Activated CD8-positive, alpha-beta memory T cell treated with anti-CD3 and anti-CD28 coated beads, Interleukin-2, amount 10 ng/mL, durations not matched to agents 7 days and 5 days (primary cell): ENCODE results near the gene MCC. TPM values are rescaled to one million over a fixed set of nuclear protein-coding genes. Genes with fewer than 3 reads are reported as not detected.
A peak's percentile ranks its signal among the peaks of the same experiment; 100 is the strongest.

Source experiments
- ATAC-seq: fragments of 150-1000 bp; cut with Tn5 transposase; one replicate; pipeline ENCODE4 v1.10.0; 2021; ENCODE audit warnings: moderate library complexity
- CTCF ChIA-PET: fragments of 350-600 bp; sonication (Branson Sonifier 250); formaldehyde crosslinking; loops from one replicate; lab custom pipeline; 2021; ENCODE audit warnings: antibody characterized with exemption; lab: Charles Lee
- DNase-seq: peaks from one replicate; pipeline ENCODE4 v3.0.0-alpha.2; 2020
- H3K27ac Mint-ChIP-seq: one replicate; pipeline ENCODE4 v1.8.0; 2021; ENCODE audit warnings: mild to moderate bottlenecking, mixed read lengths
- H3K27me3 Mint-ChIP-seq: one replicate; pipeline ENCODE4 v1.8.0; 2021; ENCODE audit warnings: mixed read lengths
- H3K36me3 Mint-ChIP-seq: one replicate; pipeline ENCODE4 v1.8.0; 2021; ENCODE audit warnings: mild to moderate bottlenecking, mixed read lengths
- H3K4me1 Mint-ChIP-seq: one replicate; pipeline ENCODE4 v1.8.0; 2021; ENCODE audit warnings: mixed read lengths
- H3K4me3 Mint-ChIP-seq: one replicate; pipeline ENCODE4 v1.8.0; 2021; ENCODE audit warnings: mild to moderate bottlenecking, moderate library complexity, mixed read lengths
- H3K9me3 Mint-ChIP-seq: one replicate; pipeline ENCODE4 v1.8.0; 2022; ENCODE audit warnings: low read depth, mixed read lengths
- total RNA-seq, 2 experiments: library from RNA; stranded (reverse); gene quantifications; one replicate each; pipeline ENCODE4 v1.2.3, GENCODE V29; 2021

Gene MCC
- total RNA-seq, 2 experiments from 2014 or later: 7.4 to 7.5 TPM

GRCh38 chr5:113389116-113389515 lies 99.1 kb downstream of the MCC start:
- CTCF ChIA-PET: interaction anchor here (3.0 kb wide), 1 partner anchor 10 kb away, joined by 12 read pairs; no protein-coding TSS in a partner anchor
- ATAC-seq: no peak
- no peak for DNase-seq
- peaks cover 31% of the 10 kb centered on the region for H3K27me3 Mint-ChIP-seq
- H3K4me1 Mint-ChIP-seq: no peaks in the 10 kb centered on the region
- no peaks in the 10 kb centered on the region for H3K9me3 Mint-ChIP-seq
- H3K27ac Mint-ChIP-seq: no peak overlapping the region
- no peak overlapping the region for H3K4me3 Mint-ChIP-seq
- H3K36me3 Mint-ChIP-seq: no peaks in the 10 kb centered on the region

GRCh38 chr5:113387844-113388243 lies 100.4 kb downstream of the MCC start:
- CTCF ChIA-PET: interaction anchor here (1.2 to 3.0 kb wide), 3 partner anchors 9 to 48 kb away, joined by 3 to 12 read pairs (median 3); no protein-coding TSS in a partner anchor
- Mint-ChIP-seq H3K4me1 (no peaks in the 10 kb centered on the region), H3K27ac (no peak overlapping the region), H3K4me3 (no peak overlapping the region), H3K27me3 (peaks cover 30% of the 10 kb centered on the region), H3K36me3 (no peaks in the 10 kb centered on the region), H3K9me3 (no peaks in the 10 kb centered on the region)
- ATAC-seq (no peak), DNase-seq (no peak)

- CTCF ChIA-PET: interaction anchor here (0.8 to 1.2 kb wide), 4 partner anchors 11 to 126 kb away, joined by 3 read pairs; no protein-coding TSS in a partner anchor
- peaks cover 21% of the 10 kb centered on the region for H3K4me1 Mint-ChIP-seq
- no peak overlapping the region for H3K4me3 Mint-ChIP-seq
- no peak overlapping the region for H3K27ac Mint-ChIP-seq
- ATAC-seq: no peak
- H3K36me3 Mint-ChIP-seq: no peaks in the 10 kb centered on the region
- peaks cover 25% of the 10 kb centered on the region for H3K27me3 Mint-ChIP-seq
- DNase-seq: no peak
- no peaks in the 10 kb centered on the region for H3K9me3 Mint-ChIP-seq
These were observed 103.4 kb downstream of the MCC start for GRCh38 chr5:113384782-113385285.

- Mint-ChIP-seq H3K4me1 (peaks cover 37% of the 10 kb centered on the region), H3K27me3 (peaks cover 23% of the 10 kb centered on the region), H3K4me3 (no peak overlapping the region), H3K9me3 (no peaks in the 10 kb centered on the region), H3K36me3 (no peaks in the 10 kb centered on the region), H3K27ac (no peak overlapping the region)
- ATAC-seq (no peak), DNase-seq (no peak)
- CTCF ChIA-PET: interaction anchor here (5.3 kb wide), 1 partner anchor 129 kb away, joined by 42 read pairs; the partner anchor contains the start of gene YTHDC2
These were observed 105.5 kb downstream of the MCC start for GRCh38 chr5:113382731-113383130.

GRCh38 chr5:113381791-113382190 lies 106.5 kb downstream of the MCC start:
- Mint-ChIP-seq H3K36me3 (no peaks in the 10 kb centered on the region), H3K9me3 (no peaks in the 10 kb centered on the region), H3K4me3 (no peak overlapping the region), H3K27ac (no peak overlapping the region), H3K27me3 (peaks cover 23% of the 10 kb centered on the region), H3K4me1 (peaks cover 42% of the 10 kb centered on the region)
- CTCF ChIA-PET: interaction anchor here (1.4 to 5.3 kb wide), 2 partner anchors 12 to 130 kb away, joined by 4 to 42 read pairs; partner anchors contain the start of gene YTHDC2
- DNase-seq (no peak), ATAC-seq (no peak)

GRCh38 chr5:113380807-113381326 lies 107.4 kb downstream of the MCC start:
- Mint-ChIP-seq H3K27ac (no peak overlapping the region), H3K4me3 (no peak overlapping the region), H3K36me3 (no peaks in the 10 kb centered on the region), H3K9me3 (no peaks in the 10 kb centered on the region), H3K27me3 (peaks cover 18% of the 10 kb centered on the region), H3K4me1 (peaks cover 42% of the 10 kb centered on the region)
- DNase-seq: no peak
- ATAC-seq: peak; percentile 38
- CTCF ChIA-PET: interaction anchor here (1.0 to 5.3 kb wide), 4 partner anchors 13 to 131 kb away, joined by 3 to 42 read pairs (median 7); partner anchors contain the start of genes MCC and YTHDC2

GRCh38 chr5:113379936-113380806 lies 108.1 kb downstream of the MCC start:
- Mint-ChIP-seq H3K36me3 (peaks cover under 1% of the 10 kb centered on the region), H3K4me3 (no peak overlapping the region), H3K27ac (no peak overlapping the region), H3K9me3 (no peaks in the 10 kb centered on the region), H3K4me1 (peaks cover 42% of the 10 kb centered on the region), H3K27me3 (peaks cover 14% of the 10 kb centered on the region)
- no peak for DNase-seq
- no peak for ATAC-seq
- CTCF ChIA-PET: interaction anchor here (0.7 to 5.3 kb wide), 16 partner anchors 9 to 384 kb away, joined by 3 to 42 read pairs (median 6); partner anchors contain the start of genes MCC and YTHDC2

GRCh38 chr5:113378959-113379541 lies 109.2 kb downstream of the MCC start:
- ATAC-seq: peak; percentile 71
- Mint-ChIP-seq H3K27ac (peak overlapping the region; percentile 12), H3K4me3 (no peak overlapping the region)

GRCh38 chr5:113378514-113378913 lies 109.7 kb downstream of the MCC start:
- peak overlapping the region; percentile 12 for H3K27ac Mint-ChIP-seq
- H3K4me1 Mint-ChIP-seq: peaks cover 42% of the 10 kb centered on the region
- no peak for DNase-seq

More at GRCh38 chr5:113378959-113379541, 109.2 kb downstream of the MCC start:
- H3K36me3 Mint-ChIP-seq: peaks cover 3% of the 10 kb centered on the region
- peak; percentile 75 for DNase-seq
- no peaks in the 10 kb centered on the region for H3K9me3 Mint-ChIP-seq
- H3K27me3 Mint-ChIP-seq: peaks cover 13% of the 10 kb centered on the region
- CTCF ChIA-PET: interaction anchor here (0.7 to 5.3 kb wide), 22 partner anchors 10 to 383 kb away, joined by 3 to 42 read pairs (median 4); partner anchors contain the start of genes MCC and YTHDC2
- peaks cover 42% of the 10 kb centered on the region for H3K4me1 Mint-ChIP-seq

GRCh38 chr5:113378081-113378480 lies 110.2 kb downstream of the MCC start:
- peak; percentile 38 for ATAC-seq
- peaks cover 3% of the 10 kb centered on the region for H3K36me3 Mint-ChIP-seq
- CTCF ChIA-PET: interaction anchor here (0.9 to 5.3 kb wide), 11 partner anchors 11 to 382 kb away, joined by 3 to 42 read pairs (median 5); partner anchors contain the start of gene YTHDC2
- no peak overlapping the region for H3K4me3 Mint-ChIP-seq
- peaks cover 10% of the 10 kb centered on the region for H3K27me3 Mint-ChIP-seq
- no peak for DNase-seq
- peaks cover 42% of the 10 kb centered on the region for H3K4me1 Mint-ChIP-seq
- H3K27ac Mint-ChIP-seq: no peak overlapping the region
- no peaks in the 10 kb centered on the region for H3K9me3 Mint-ChIP-seq

More at GRCh38 chr5:113378514-113378913, 109.7 kb downstream of the MCC start:
- CTCF ChIA-PET: interaction anchor here (0.8 to 5.3 kb wide), 16 partner anchors 11 to 382 kb away, joined by 3 to 42 read pairs (median 5); partner anchors contain the start of genes MCC and YTHDC2
- peak; percentile 22 for ATAC-seq
- Mint-ChIP-seq H3K9me3 (no peaks in the 10 kb centered on the region), H3K27me3 (peaks cover 13% of the 10 kb centered on the region), H3K36me3 (peaks cover 3% of the 10 kb centered on the region), H3K4me3 (no peak overlapping the region)

- CTCF ChIA-PET: interaction anchor here (0.8 to 2.2 kb wide), 4 partner anchors 11 to 227 kb away, joined by 3 to 11 read pairs (median 3); no protein-coding TSS in a partner anchor
- ATAC-seq (no peak), DNase-seq (no peak)
- no peaks in the 10 kb centered on the region for H3K9me3 Mint-ChIP-seq
- H3K4me3 Mint-ChIP-seq: no peak overlapping the region
- H3K27me3 Mint-ChIP-seq: peaks cover 9% of the 10 kb centered on the region
- no peak overlapping the region for H3K27ac Mint-ChIP-seq
- H3K36me3 Mint-ChIP-seq: peaks cover 3% of the 10 kb centered on the region
- peaks cover 35% of the 10 kb centered on the region for H3K4me1 Mint-ChIP-seq
These were observed 111.6 kb downstream of the MCC start for GRCh38 chr5:113376640-113377039.

GRCh38 chr5:113375480-113376060 lies 112.7 kb downstream of the MCC start:
- ATAC-seq (no peak), DNase-seq (no peak)
- peaks cover 28% of the 10 kb centered on the region for H3K4me1 Mint-ChIP-seq
- peaks cover 3% of the 10 kb centered on the region for H3K36me3 Mint-ChIP-seq
- H3K27me3 Mint-ChIP-seq: peaks cover 4% of the 10 kb centered on the region
- H3K4me3 Mint-ChIP-seq: no peak overlapping the region
- CTCF ChIA-PET: interaction anchor here (0.9 to 2.2 kb wide), 5 partner anchors 13 to 232 kb away, joined by 3 to 11 read pairs (median 3); no protein-coding TSS in a partner anchor
- H3K9me3 Mint-ChIP-seq: no peaks in the 10 kb centered on the region
- no peak overlapping the region for H3K27ac Mint-ChIP-seq
